ENCODE data around the gene ZBTB7B. TPM values are rescaled to one million over a fixed set of nuclear protein-coding genes. Genes with fewer than 3 reads are reported as not detected.

ZBTB7B gene
- total and polyA plus RNA-seq, 9 of the 15 experiments (the other 6 are each of a cell fraction or from before 2014, with no cell fraction given), result 0.04 to 46.5 (median 15.2) TPM

DNA sequence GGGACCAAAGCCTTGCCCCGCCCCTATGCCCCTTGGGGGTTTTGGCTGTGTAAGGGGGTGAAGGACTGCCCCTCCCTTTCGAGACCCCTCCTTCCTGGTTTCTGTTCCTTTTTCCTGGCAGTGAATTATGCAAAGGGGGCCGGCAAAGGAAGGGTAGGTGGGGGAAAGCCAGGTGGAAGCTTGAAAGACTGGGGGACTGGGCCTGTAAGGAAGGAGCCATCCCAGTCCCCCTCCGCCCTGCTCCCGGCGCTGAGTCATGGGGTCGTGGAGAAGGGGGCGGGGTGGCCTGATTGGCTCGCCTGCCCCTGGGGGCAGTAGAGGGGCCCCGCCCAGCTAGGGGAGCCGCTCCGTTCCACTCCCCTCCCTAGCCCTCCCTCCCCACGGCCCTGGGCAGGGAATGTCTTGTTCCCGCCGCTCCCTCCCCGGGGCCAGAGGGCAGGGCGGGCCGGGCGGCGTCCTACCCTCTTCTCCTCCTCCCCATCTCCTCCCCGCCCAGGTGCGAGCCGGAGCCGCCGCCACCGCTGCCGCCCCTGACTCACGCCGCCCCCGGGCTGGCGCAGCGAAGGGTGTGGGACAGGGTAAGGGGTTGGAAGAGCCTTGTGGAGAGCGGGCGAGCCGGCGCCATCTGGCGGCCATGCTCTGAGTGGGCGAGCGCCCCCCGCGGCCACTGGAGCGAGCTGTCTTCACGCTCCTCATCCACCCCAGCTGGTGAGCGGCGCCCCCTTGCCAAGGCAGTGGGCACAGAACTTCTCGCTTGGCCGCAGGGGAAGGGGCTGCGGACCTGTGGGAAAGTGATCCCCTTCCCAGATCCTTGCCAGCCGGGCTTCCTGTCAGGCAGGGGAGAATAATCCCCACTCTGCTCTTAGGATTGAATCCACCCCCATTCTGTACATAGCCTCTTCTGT lies 14.7 kb downstream of the ZBTB7B start (continued):
- TF ChIP-seq RBFOX2 (IDR thresholded peaks at IDR 0.05; ENCODE audit: low read depth, low read length) (peak; percentile 81), ZNF175 (CRISPR knock-in tag; IDR thresholded peaks at IDR 0.05; ENCODE audit: low read depth) (no peak), ZNF3 (CRISPR knock-in tag; IDR thresholded peaks at IDR 0.05) (no peak), BCL6 (CRISPR knock-in tag; IDR thresholded peaks at IDR 0.05) (no peak), NCOA1 (IDR thresholded peaks at IDR 0.05; ENCODE audit: low read depth) (no peak), DDX20 (tag; IDR thresholded peaks at IDR 0.05; ENCODE audit: low read depth) (no peak), HLTF (IDR thresholded peaks at IDR 0.05) (0 out of 2 replicates have a peak, but pooled peaks have one; percentile 31), RAD21 (CRISPR knock-in tag; conservative IDR thresholded peaks at IDR 0.05 in 1 of 2, IDR thresholded peaks at IDR 0.05 in 1 of 2) (peak; percentile 92 to 96), MAFK (IDR thresholded peaks at IDR 0.05; ENCODE audit: low read length) (no peak), HES1 (IDR thresholded peaks at IDR 0.05; ENCODE audit: low read depth) (no peak), PRMT5 (CRISPR knock-in tag; IDR thresholded peaks at IDR 0.05) (no peak), PTBP1 (IDR thresholded peaks at IDR 0.05; ENCODE audit: low read depth, low read length) (no peak), U2AF2 (optimal IDR thresholded peaks at IDR 0.05; ENCODE audit: low read depth, low read length) (no peak), L3MBTL2 (IDR thresholded peaks at IDR 0.05) (peak; percentile 64; the same call in 1 of the 2 replicates), TBL1XR1 (IDR thresholded peaks at IDR 0.05; ENCODE audit: low read length in 2 of 2) (no peak), NR2C1 (IDR thresholded peaks at IDR 0.05) (peak; percentile 9; the same call in 1 of the 2 replicates), NR2C1 (tag; IDR thresholded peaks at IDR 0.05) (peak; percentile 11; the same call in 1 of the 2 replicates), CREM (IDR thresholded peaks at IDR 0.05; ENCODE audit: low read depth) (peak; percentile 69; the same call in 1 of the 2 replicates), EZH2 (IDR thresholded peaks at IDR 0.05; ENCODE audit: borderline replicate concordance, low read depth, low read length) (no peak), GABPB2 (CRISPR knock-in tag; conservative IDR thresholded peaks at IDR 0.05) (no peak; the same call in 1 of the 2 replicates), TRIM28 (IDR thresholded peaks at IDR 0.05) (peak; percentile 32; the same call in 1 of the 2 replicates), ZNF24 (IDR thresholded peaks at IDR 0.05) (peak; percentile 80), MAFG (tag; conservative IDR thresholded peaks at IDR 0.05) (no peak), ZNF561 (CRISPR knock-in tag; conservative IDR thresholded peaks at IDR 0.05) (0 out of 2 replicates have a peak, but pooled peaks have one; percentile 30), ZKSCAN8 (CRISPR knock-in tag; IDR thresholded peaks at IDR 0.05) (no peak), NUFIP1 (IDR thresholded peaks at IDR 0.05; ENCODE audit: partially characterized antibody) (no peak)
- TF ChIP-seq, protein P1, sequence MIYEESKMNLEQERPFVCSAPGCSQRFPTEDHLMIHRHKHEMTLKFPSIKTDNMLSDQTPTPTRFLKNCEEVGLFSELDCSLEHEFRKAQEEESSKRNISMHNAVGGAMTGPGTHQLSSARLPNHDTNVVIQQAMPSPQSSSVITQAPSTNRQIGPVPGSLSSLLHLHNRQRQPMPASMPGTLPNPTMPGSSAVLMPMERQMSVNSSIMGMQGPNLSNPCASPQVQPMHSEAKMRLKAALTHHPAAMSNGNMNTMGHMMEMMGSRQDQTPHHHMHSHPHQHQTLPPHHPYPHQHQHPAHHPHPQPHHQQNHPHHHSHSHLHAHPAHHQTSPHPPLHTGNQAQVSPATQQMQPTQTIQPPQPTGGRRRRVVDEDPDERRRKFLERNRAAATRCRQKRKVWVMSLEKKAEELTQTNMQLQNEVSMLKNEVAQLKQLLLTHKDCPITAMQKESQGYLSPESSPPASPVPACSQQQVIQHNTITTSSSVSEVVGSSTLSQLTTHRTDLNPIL (CRISPR knock-in tag; IDR thresholded peaks at IDR 0.05), result no peak
- TF ChIP-seq, protein P2, sequence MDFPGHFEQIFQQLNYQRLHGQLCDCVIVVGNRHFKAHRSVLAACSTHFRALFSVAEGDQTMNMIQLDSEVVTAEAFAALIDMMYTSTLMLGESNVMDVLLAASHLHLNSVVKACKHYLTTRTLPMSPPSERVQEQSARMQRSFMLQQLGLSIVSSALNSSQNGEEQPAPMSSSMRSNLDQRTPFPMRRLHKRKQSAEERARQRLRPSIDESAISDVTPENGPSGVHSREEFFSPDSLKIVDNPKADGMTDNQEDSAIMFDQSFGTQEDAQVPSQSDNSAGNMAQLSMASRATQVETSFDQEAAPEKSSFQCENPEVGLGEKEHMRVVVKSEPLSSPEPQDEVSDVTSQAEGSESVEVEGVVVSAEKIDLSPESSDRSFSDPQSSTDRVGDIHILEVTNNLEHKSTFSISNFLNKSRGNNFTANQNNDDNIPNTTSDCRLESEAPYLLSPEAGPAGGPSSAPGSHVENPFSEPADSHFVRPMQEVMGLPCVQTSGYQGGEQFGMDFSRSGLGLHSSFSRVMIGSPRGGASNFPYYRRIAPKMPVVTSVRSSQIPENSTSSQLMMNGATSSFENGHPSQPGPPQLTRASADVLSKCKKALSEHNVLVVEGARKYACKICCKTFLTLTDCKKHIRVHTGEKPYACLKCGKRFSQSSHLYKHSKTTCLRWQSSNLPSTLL (IDR thresholded peaks at IDR 0.05), result no peak

Measured in K562 (cell line).